DND-41 (cell line): ENCODE data around the gene AMIGO2.

ENCODE experiments used
- EZH2 ChIP-seq: IDR thresholded peaks from 3 replicates; pipeline ENCODE4 v1.6.1; 2012; ENCODE audit warnings: borderline replicate concordance, low read depth, mild to moderate bottlenecking, moderate library complexity, low read length, inconsistent platforms; ENCODE audit not compliant: severe bottlenecking
- TF ChIP-seq, protein P1 (sequence below): IDR thresholded peaks from 2 replicates; pipeline ENCODE4 v1.5.1; 2012; ENCODE audit warnings: borderline replicate concordance, low read length, moderate library complexity, mild to moderate bottlenecking; ENCODE audit not compliant: poor library complexity, severe bottlenecking; ENCODE audit errors: extremely low read depth

- TF ChIP-seq, protein P1, sequence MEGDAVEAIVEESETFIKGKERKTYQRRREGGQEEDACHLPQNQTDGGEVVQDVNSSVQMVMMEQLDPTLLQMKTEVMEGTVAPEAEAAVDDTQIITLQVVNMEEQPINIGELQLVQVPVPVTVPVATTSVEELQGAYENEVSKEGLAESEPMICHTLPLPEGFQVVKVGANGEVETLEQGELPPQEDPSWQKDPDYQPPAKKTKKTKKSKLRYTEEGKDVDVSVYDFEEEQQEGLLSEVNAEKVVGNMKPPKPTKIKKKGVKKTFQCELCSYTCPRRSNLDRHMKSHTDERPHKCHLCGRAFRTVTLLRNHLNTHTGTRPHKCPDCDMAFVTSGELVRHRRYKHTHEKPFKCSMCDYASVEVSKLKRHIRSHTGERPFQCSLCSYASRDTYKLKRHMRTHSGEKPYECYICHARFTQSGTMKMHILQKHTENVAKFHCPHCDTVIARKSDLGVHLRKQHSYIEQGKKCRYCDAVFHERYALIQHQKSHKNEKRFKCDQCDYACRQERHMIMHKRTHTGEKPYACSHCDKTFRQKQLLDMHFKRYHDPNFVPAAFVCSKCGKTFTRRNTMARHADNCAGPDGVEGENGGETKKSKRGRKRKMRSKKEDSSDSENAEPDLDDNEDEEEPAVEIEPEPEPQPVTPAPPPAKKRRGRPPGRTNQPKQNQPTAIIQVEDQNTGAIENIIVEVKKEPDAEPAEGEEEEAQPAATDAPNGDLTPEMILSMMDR: no peak
- no peak for TF ChIP-seq EZH2
These were observed 34.7 kb upstream of the AMIGO2 start for GRCh38 chr12:47114481-47114892.
